ENCODE results near the gene NOS1AP. TPM values are rescaled to one million over a fixed set of nuclear protein-coding genes. Genes with fewer than 3 reads are reported as not detected.

NOS1AP gene
- polyA plus RNA-seq, 1 experiment, result 0.04 TPM

DNA sequence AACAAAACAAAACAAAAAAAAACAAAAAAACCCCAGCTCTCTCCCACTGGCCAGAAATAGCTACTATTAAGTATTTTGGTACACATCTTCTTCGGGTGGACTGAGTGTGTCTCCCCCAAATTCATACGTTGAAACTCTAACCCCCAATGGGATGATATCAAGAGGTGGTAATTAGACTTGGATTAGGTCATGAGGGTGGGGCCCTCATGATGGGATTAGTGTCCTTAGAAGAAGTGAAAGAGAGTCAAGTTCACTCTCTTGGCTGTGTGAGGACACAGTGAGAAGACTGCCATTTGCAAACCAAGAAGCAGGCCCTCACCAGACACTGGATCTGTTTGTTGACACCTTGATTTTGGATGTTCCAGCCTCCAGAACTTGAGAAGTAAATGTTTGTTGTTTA, 116.9 kb downstream of the NOS1AP start:
- no peak overlapping the region for H3K27ac ChIP-seq (ENCODE audit: low read depth, low read length)
- H3K27me3 ChIP-seq (ENCODE audit: control insufficient read depth, insufficient read depth, low read length), result peaks cover 5% of the 10 kb centered on the region
- TF ChIP-seq, protein P1, sequence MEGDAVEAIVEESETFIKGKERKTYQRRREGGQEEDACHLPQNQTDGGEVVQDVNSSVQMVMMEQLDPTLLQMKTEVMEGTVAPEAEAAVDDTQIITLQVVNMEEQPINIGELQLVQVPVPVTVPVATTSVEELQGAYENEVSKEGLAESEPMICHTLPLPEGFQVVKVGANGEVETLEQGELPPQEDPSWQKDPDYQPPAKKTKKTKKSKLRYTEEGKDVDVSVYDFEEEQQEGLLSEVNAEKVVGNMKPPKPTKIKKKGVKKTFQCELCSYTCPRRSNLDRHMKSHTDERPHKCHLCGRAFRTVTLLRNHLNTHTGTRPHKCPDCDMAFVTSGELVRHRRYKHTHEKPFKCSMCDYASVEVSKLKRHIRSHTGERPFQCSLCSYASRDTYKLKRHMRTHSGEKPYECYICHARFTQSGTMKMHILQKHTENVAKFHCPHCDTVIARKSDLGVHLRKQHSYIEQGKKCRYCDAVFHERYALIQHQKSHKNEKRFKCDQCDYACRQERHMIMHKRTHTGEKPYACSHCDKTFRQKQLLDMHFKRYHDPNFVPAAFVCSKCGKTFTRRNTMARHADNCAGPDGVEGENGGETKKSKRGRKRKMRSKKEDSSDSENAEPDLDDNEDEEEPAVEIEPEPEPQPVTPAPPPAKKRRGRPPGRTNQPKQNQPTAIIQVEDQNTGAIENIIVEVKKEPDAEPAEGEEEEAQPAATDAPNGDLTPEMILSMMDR (IDR thresholded peaks at IDR 0.05; ENCODE audit: low read depth, low read length), result no peak
- no peak overlapping the region for H3K4me3 ChIP-seq (ENCODE audit: low read depth, low read length)
- ChIA-PET CTCF (no interaction called here), POLR2A (no interaction called here)
- no peak for DNase-seq (ENCODE audit: low read depth, low spot score)
- H3K9me3 ChIP-seq (ENCODE audit: control insufficient read depth, insufficient read depth, low read length), result no peaks in the 10 kb centered on the region

DNA sequence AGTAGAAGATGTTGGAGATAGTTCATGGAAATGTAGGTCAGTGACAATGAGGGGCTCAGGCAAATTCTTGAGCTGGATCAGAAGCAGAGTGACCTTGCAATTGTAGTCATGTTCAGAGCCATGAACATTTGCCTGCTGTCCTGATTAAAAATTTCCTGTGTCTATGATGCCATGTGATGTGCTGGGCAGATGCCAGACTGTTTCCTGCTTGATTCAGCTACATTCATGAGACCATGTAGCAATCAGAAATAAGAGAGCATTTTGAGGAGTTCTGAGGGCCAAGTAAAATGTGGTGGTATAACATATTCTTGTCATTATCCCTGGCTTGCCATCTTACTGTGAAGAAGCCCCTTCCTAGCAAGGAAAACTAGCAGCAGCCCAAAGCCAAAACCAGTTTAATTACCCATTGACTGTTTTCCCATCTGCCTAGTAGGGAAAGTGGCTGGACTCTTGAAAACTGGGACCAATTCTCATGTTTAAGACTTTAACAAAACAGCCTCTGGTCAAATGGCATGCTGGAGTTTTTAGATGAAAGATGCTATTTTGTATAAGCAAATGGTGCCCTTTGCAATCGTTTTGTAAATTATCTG, 118.3 kb downstream of the NOS1AP start:
- ChIA-PET CTCF (interaction anchor here (0.5 kb wide), 1 partner anchor 69 kb away, joined by 3 read pairs; no protein-coding TSS in a partner anchor), POLR2A (no interaction called here)
- DNase-seq (ENCODE audit: low read depth, low spot score), result no peak
- TF ChIP-seq, protein P1 (IDR thresholded peaks at IDR 0.05; ENCODE audit: low read depth, low read length), result no peak
- Histone ChIP-seq H3K27me3 (ENCODE audit: control insufficient read depth, insufficient read depth, low read length) (peaks cover 5% of the 10 kb centered on the region), H3K4me3 (ENCODE audit: low read depth, low read length) (no peak overlapping the region), H3K9me3 (ENCODE audit: control insufficient read depth, insufficient read depth, low read length) (no peaks in the 10 kb centered on the region), H3K27ac (ENCODE audit: low read depth, low read length) (no peak overlapping the region)

DNA sequence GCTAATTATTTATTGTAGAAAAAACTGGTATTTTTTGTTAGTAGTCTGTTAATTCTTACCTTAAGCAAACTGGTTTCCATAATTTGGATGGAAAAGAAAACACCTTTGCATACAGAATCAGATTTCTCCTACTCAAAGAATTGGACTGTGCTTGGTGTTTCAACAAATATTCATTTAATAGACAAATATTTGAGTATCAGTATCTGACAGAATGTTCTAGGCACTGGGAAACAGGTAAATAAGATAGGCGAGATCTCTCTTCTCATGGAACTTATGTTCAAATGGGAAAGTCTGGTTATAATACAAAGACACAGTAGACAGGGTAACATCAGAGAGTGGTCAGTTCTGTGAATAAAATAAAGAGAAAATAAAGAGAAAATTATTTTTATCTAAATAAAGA, 119.9 kb downstream of the NOS1AP start:
- CTCF ChIA-PET, result no interaction called here
- Histone ChIP-seq H3K27ac (ENCODE audit: low read depth, low read length) (no peak overlapping the region), H3K27me3 (ENCODE audit: control insufficient read depth, insufficient read depth, low read length) (peaks cover 17% of the 10 kb centered on the region), H3K4me3 (ENCODE audit: low read depth, low read length) (no peak overlapping the region), H3K9me3 (ENCODE audit: control insufficient read depth, insufficient read depth, low read length) (no peaks in the 10 kb centered on the region)
- no peak for DNase-seq (ENCODE audit: low read depth, low spot score)
- POLR2A ChIA-PET, result no interaction called here
- TF ChIP-seq, protein P1 (IDR thresholded peaks at IDR 0.05; ENCODE audit: low read depth, low read length), result no peak

DNA sequence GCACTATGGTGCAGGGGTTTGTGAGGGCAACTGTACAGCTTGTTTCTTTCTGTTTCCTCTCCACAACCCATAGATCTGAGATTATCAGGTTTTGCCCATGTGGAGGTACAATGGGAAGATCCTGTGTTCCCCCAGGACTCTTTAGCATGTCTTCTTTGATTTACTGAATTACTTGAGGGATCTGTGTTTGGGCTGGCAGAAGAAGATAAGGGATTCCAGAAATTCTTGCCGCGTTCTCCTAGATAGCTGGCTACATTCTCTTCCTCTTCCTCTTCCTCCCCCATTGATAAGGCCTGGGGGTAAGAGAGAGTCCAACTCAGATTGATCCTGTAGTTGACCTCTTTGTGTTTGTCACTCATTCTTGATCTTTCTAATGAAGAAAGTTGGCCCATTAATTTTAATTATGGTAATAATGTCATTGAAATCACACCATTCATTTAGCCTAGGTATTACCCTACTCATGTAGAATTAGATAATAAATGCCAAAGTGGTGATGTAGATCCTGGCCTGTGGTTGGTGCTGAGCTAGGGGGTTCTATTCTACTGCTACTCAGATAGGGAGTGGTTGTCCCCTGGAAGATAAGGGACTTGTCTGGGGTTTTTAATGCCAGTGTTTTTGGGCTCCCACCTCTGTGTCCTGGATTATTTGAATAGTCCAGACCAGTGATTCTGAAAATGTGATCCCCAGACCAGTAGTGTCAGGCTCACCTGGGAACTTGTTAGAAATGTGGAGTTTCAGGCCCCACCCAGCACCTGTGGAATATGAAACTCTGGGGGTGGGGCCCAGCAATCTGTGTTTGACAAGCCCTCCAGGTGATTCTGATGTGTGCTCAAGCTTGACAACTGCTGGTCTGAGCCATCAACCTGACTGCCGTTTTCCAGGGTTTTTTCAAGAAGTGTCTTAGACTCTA, 122.2 kb downstream of the NOS1AP start:
- Histone ChIP-seq H3K4me3 (ENCODE audit: low read depth, low read length) (no peak overlapping the region), H3K9me3 (ENCODE audit: control insufficient read depth, insufficient read depth, low read length) (no peaks in the 10 kb centered on the region), H3K27ac (ENCODE audit: low read depth, low read length) (no peak overlapping the region), H3K27me3 (ENCODE audit: control insufficient read depth, insufficient read depth, low read length) (peaks cover 19% of the 10 kb centered on the region)
- ChIA-PET CTCF (no interaction called here), POLR2A (interaction anchor here (0.7 kb wide), 1 partner anchor 14 kb away, joined by 3 read pairs; no protein-coding TSS in a partner anchor)
- TF ChIP-seq, protein P1 (IDR thresholded peaks at IDR 0.05; ENCODE audit: low read depth, low read length), result no peak
- no peak for DNase-seq (ENCODE audit: low read depth, low spot score)

DNA sequence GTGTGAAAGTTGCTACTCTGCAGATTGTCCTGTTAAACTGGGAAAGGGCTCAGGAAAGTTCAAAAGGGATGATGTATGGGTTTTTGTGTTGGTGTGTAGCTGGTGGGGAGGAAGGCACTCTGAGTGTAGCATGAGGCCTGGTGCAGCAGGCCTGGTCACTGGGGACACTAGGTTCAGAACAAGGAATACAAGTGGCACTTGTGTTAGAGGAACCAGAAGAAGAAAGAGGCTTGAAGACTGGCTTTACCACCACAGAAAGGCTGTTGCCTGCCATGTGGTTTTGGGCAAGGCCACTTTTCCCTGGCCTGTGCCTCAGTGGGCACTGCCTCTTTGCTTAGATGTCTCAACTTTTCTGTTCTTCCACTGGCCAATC, 122.8 kb downstream of the NOS1AP start:
- ChIA-PET CTCF (no interaction called here), POLR2A (no interaction called here)
- Histone ChIP-seq H3K27ac (ENCODE audit: low read depth, low read length) (no peak overlapping the region), H3K9me3 (ENCODE audit: control insufficient read depth, insufficient read depth, low read length) (no peaks in the 10 kb centered on the region), H3K27me3 (ENCODE audit: control insufficient read depth, insufficient read depth, low read length) (peaks cover 19% of the 10 kb centered on the region), H3K4me3 (ENCODE audit: low read depth, low read length) (no peak overlapping the region)
- TF ChIP-seq, protein P1 (IDR thresholded peaks at IDR 0.05; ENCODE audit: low read depth, low read length), result no peak
- DNase-seq (ENCODE audit: low read depth, low spot score), result no peak
